Measurements from ENCODE around the gene C3orf49. TPM values are rescaled to one million over a fixed set of nuclear protein-coding genes. Genes with fewer than 3 reads are reported as not detected.

Gene C3orf49
- total and polyA plus RNA-seq, 8 donors: 0.66 to 1.3 (median 1.0) TPM; not detected in 2

DNA sequence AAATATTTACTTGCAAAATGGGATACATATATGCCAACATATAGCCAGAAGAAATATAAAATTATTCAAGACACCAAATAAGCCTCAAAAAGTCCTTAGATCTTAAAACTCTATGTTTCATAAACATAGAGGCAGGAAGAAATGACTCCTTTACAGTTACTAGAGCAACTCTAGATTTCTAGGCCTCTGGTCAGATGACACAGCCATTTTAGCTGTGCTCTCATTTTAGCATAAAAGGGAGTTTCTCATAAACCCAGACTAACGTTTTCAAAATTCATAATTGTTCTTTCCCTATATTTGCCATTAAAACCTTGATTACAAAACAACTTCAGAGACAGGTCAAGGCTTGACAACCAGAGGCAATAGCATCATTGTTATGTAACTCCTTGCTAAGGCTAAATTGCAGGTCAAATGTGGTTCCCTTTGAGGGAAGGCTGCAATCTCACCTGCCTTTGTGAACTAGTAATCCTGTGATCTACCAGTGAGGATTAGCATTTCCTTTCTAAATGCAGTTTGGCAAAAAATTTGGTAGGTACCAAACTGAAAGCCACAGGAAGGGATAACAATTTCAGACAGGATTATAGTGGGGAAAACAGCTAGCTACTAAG, 36.3 kb downstream of the C3orf49 start:
- no peaks in the 10 kb centered on the region for H3K27me3 ChIP-seq
- H3K9me3 ChIP-seq: no peaks in the 10 kb centered on the region
- no peak overlapping the region for H3K4me3 ChIP-seq
- ATAC-seq (no peak), DNase-seq (no peak)
- no peaks in the 10 kb centered on the region for H3K36me3 ChIP-seq
- intact Hi-C loops (cut with DNase I): no loop called here
- TF ChIP-seq, protein P1, sequence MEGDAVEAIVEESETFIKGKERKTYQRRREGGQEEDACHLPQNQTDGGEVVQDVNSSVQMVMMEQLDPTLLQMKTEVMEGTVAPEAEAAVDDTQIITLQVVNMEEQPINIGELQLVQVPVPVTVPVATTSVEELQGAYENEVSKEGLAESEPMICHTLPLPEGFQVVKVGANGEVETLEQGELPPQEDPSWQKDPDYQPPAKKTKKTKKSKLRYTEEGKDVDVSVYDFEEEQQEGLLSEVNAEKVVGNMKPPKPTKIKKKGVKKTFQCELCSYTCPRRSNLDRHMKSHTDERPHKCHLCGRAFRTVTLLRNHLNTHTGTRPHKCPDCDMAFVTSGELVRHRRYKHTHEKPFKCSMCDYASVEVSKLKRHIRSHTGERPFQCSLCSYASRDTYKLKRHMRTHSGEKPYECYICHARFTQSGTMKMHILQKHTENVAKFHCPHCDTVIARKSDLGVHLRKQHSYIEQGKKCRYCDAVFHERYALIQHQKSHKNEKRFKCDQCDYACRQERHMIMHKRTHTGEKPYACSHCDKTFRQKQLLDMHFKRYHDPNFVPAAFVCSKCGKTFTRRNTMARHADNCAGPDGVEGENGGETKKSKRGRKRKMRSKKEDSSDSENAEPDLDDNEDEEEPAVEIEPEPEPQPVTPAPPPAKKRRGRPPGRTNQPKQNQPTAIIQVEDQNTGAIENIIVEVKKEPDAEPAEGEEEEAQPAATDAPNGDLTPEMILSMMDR (IDR thresholded peaks at IDR 0.05): no peak
- peaks cover 0 to 4% of the 10 kb centered on the region in 2 donors for H3K4me1 ChIP-seq
- no peak overlapping the region for H3K27ac ChIP-seq

DNA sequence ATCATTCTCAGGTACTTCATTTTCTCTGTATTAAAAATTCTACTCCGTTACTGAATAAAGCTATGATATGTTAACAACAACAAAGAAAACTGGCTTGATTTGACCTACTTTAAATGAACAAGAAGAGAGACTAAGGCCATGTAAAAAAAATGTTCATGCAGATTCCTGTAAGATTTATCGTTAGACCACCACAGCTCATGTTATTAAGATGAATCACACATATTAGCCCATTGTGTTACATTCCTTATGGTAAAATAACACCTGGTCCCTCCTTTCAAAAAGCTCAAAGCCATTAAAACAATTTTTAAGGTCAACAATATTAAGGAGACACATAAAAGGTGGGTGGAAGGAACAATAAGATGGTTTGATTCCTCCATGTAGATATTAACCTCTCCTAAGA, 38.2 kb downstream of the C3orf49 start:
- TF ChIP-seq, protein P1 (IDR thresholded peaks at IDR 0.05): no peak
- H3K27me3 ChIP-seq: no peaks in the 10 kb centered on the region
- DNase-seq (no peak), ATAC-seq (no peak)
- H3K9me3 ChIP-seq: no peaks in the 10 kb centered on the region
- H3K4me1 ChIP-seq: peaks cover 0 to 9% of the 10 kb centered on the region in 2 donors
- H3K36me3 ChIP-seq: no peaks in the 10 kb centered on the region
- H3K27ac ChIP-seq: no peak overlapping the region
- no peak overlapping the region for H3K4me3 ChIP-seq
- intact Hi-C loops (cut with DNase I): no loop called here

DNA sequence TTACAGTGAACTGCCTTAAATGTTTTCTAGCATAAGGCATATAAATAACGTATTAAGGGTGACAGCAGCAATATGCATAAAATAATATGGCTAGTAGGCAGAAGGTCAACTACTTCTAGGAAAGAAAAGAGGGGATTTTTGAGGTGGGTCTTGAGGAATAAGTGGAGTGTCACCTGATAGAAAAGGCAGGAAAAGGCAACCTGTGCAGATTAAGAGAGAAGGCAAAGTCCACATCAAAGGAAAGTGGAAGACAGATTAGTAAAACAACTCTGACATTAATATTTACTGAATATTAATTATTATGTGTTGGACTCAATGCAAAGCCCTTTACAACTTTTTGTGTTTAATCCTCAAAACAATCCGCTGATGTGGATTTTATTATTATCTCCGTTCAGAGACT, 41.7 kb downstream of the C3orf49 start:
- ATAC-seq (no peak), DNase-seq (no peak)
- intact Hi-C loops (cut with DNase I): no loop called here
- TF ChIP-seq, protein P1 (IDR thresholded peaks at IDR 0.05): no peak
- Histone ChIP-seq H3K36me3 (no peaks in the 10 kb centered on the region), H3K9me3 (no peaks in the 10 kb centered on the region), H3K27ac (no peak overlapping the region), H3K4me3 (no peak overlapping the region), H3K27me3 (no peaks in the 10 kb centered on the region), H3K4me1 (peaks cover 6 to 23% of the 10 kb centered on the region in 2 donors)

DNA sequence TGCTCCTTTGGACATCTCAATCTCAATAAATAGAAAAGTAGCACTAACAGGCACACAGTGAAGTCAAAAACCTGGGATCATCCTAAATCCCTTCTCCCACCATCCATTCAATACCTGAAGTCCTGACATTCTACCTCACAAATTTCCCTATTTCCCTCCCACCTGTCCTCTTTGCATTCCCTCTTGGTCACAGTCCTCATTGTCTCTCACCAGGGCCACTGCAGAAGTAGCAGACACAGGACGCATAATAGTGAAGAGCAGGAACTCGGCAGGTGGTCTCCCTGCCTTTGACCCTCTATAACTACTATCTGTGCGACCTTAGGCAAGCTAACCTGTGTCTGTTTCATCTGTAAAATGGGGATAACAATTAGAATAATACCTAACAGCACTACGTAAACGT, 42.2 kb downstream of the C3orf49 start:
- Histone ChIP-seq H3K9me3 (no peaks in the 10 kb centered on the region), H3K4me1 (peaks cover 6 to 25% of the 10 kb centered on the region in 2 donors), H3K27me3 (no peaks in the 10 kb centered on the region), H3K4me3 (no peak overlapping the region), H3K27ac (no peak overlapping the region), H3K36me3 (no peaks in the 10 kb centered on the region)
- DNase-seq (no peak), ATAC-seq (no peak)
- intact Hi-C loops (cut with DNase I): no loop called here
- TF ChIP-seq, protein P1 (IDR thresholded peaks at IDR 0.05): no peak

DNA sequence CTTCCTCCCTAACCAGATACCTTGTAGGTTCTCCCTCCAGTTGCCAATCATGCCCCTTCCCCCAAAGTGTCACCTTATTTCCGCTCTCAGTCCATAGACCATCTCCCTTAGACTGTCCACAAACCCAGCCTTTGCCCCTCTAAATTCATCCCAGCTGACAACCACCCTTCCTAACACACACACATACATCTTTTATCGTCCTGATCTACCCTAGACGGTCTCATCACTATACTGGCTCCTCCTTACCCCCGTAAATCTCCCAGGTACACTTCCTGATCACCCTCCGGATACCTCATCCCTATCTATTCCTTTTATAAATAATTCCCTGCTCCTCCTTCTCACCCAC, 43.7 kb downstream of the C3orf49 start:
- H3K9me3 ChIP-seq: no peaks in the 10 kb centered on the region
- DNase-seq (no peak), ATAC-seq (no peak)
- intact Hi-C loops (cut with DNase I): no loop called here
- H3K4me3 ChIP-seq: peak overlapping the region; percentile 80 to 88
- H3K4me1 ChIP-seq: peaks cover 6 to 25% of the 10 kb centered on the region in 2 donors
- H3K36me3 ChIP-seq: no peaks in the 10 kb centered on the region
- H3K27me3 ChIP-seq: no peaks in the 10 kb centered on the region
- H3K27ac ChIP-seq: no peak overlapping the region
- TF ChIP-seq, protein P1 (IDR thresholded peaks at IDR 0.05): no peak
